GM12878 (cell line): ENCODE measurements around the gene APOBEC2. TPM values are rescaled to one million over a fixed set of nuclear protein-coding genes. Genes with fewer than 3 reads are reported as not detected.

ENCODE experiments used
- ASH2L ChIP-seq: fragments of 300-600, 200-600 bp; sonication (generic); IDR thresholded peaks from 2 replicates; pipeline ENCODE4 v1.6.1; 2017; ENCODE audit warnings: low read depth, mild to moderate bottlenecking, borderline replicate concordance
- CHD2 ChIP-seq: IDR thresholded peaks from 2 replicates; pipeline ENCODE4 v1.6.1; 2011; ENCODE audit warnings: low read depth, low read length, improper control_type of control experiment, borderline replicate concordance
- ETV6 ChIP-seq, 2 experiments: fragments of 450-650 bp in 1 of 2; IDR thresholded peaks in 1 of 2; conservative IDR thresholded peaks in 1 of 2; 2 replicates each; pipeline ENCODE4 v1.6.1; 2014; ENCODE audit warnings: antibody characterized with exemption in 1 of 2, borderline replicate concordance in 1 of 2, low read depth in 1 of 2, mild to moderate bottlenecking in 1 of 2, moderate library complexity in 1 of 2
- HCFC1 ChIP-seq: fragments of 150-350 bp; IDR thresholded peaks from 2 replicates; pipeline ENCODE4 v1.6.1; 2014; ENCODE audit warnings: low read length
- KDM1A ChIP-seq: fragments of 200-600 bp; sonication (generic); IDR thresholded peaks from 2 replicates; pipeline ENCODE4 v1.6.1; 2016; ENCODE audit warnings: borderline replicate concordance
- PAX5 ChIP-seq: IDR thresholded peaks from 2 replicates; pipeline ENCODE4 v1.6.1; 2011; ENCODE audit warnings: low read depth, low read length, borderline replicate concordance
- YY1 ChIP-seq: IDR thresholded peaks from 2 replicates; pipeline ENCODE4 v1.6.1; 2011; ENCODE audit warnings: low read depth, mild to moderate bottlenecking, low read length
- polyA plus RNA-seq, 11 experiments: library from polyadenylated mRNA; depleted of rRNA in 4 of 11; unstranded in 6 of 11; stranded (reverse) in 5 of 11; fragments of >200 nt; fragmentation: Nextera tagmentation in 4 of 11; fragmentation: Illumina TruSeq in 1 of 11; extraction: Ambion mirVana in 4 of 11; extraction: Trizol in 1 of 11; gene quantifications; 1 replicate in 1 of 11; 2 replicates in 10 of 11; pipeline versions ENCODE4 v1.2.1 to v1.2.3, GENCODE V29; 2011 to 2016; ENCODE audit warnings: inconsistent platforms in 2 of 11, missing spikeins in 2 of 11, low read depth in 1 of 11
- total RNA-seq, 4 experiments: library from RNA; depleted of rRNA in 3 of 4; stranded (reverse); fragments of >200 nt in 3 of 4; fragmentation: Illumina TruSeq in 1 of 4; extraction: Trizol in 1 of 4; gene quantifications; 2 replicates each; pipeline versions ENCODE4 v1.2.1 to v1.2.3, GENCODE V29; 2013 to 2021
- TF ChIP-seq, protein P1 (sequence below): IDR thresholded peaks from 2 replicates; pipeline ENCODE4 v1.6.1; 2012; ENCODE audit warnings: low read depth, low read length, improper control_type of control experiment
- TF ChIP-seq, protein P2 (sequence below): IDR thresholded peaks from 2 replicates; pipeline ENCODE4 v1.6.1; 2011; ENCODE audit warnings: mild to moderate bottlenecking, low read depth, low read length, moderate library complexity; ENCODE audit not compliant: insufficient replicate concordance
- TF ChIP-seq, protein P3 (sequence below), 3 experiments: IDR thresholded peaks in 2 of 3; conservative IDR thresholded peaks in 1 of 3; 2 replicates each; pipeline ENCODE4 v1.5.1; 2011; ENCODE audit warnings: low read depth in 3 of 3, low read length in 3 of 3, mild to moderate bottlenecking in 3 of 3, control low read depth in 2 of 3, moderate library complexity in 2 of 3, inconsistent platforms in 1 of 3, mixed read lengths in 1 of 3; ENCODE audit not compliant: control insufficient read depth in 2 of 3, insufficient read depth in 1 of 3; ENCODE audit errors: extremely low read depth in 1 of 3

The APOBEC2 gene
- total and polyA plus RNA-seq, 10 of the 15 experiments (the other 5 are each of a cell fraction or from before 2014, with no cell fraction given): 0.11 to 1.4 (median 0.87) TPM; not detected in 6

DNA sequence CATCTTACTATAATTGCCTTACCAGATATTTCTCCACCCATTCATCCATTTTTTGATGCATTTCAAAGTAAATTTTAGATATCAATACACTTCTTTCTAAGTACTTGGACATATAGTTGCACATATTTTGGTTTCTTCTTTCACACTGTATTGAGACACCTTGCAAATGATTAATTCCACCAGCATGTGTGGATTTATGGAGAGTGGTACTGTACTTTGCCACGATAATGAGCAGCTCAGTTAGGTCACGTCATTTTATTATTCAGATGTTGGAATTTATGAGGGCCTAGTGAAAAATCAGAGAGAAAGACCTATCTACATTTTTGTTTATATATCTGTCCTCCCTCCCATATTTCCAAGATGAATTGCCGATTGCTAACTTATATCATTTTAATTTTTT is 25.1 kb downstream of the APOBEC2 start (continued):
- TF ChIP-seq CHD2 (no peak), KDM1A (no peak), YY1 (no peak), PAX5 (no peak), HCFC1 (no peak), ASH2L (no peak), ETV6 (conservative IDR thresholded peaks at IDR 0.05 in 1 of 2, IDR thresholded peaks at IDR 0.05 in 1 of 2; ENCODE audit: borderline replicate concordance in 1 of 2, low read depth in 1 of 2) (no peak)
- TF ChIP-seq, protein P1, sequence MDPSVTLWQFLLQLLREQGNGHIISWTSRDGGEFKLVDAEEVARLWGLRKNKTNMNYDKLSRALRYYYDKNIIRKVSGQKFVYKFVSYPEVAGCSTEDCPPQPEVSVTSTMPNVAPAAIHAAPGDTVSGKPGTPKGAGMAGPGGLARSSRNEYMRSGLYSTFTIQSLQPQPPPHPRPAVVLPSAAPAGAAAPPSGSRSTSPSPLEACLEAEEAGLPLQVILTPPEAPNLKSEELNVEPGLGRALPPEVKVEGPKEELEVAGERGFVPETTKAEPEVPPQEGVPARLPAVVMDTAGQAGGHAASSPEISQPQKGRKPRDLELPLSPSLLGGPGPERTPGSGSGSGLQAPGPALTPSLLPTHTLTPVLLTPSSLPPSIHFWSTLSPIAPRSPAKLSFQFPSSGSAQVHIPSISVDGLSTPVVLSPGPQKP: no peak
- TF ChIP-seq, protein P2, sequence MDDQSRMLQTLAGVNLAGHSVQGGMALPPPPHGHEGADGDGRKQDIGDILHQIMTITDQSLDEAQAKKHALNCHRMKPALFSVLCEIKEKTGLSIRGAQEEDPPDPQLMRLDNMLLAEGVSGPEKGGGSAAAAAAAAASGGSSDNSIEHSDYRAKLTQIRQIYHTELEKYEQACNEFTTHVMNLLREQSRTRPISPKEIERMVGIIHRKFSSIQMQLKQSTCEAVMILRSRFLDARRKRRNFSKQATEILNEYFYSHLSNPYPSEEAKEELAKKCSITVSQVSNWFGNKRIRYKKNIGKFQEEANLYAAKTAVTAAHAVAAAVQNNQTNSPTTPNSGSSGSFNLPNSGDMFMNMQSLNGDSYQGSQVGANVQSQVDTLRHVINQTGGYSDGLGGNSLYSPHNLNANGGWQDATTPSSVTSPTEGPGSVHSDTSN: no peak
- TF ChIP-seq, protein P3, sequence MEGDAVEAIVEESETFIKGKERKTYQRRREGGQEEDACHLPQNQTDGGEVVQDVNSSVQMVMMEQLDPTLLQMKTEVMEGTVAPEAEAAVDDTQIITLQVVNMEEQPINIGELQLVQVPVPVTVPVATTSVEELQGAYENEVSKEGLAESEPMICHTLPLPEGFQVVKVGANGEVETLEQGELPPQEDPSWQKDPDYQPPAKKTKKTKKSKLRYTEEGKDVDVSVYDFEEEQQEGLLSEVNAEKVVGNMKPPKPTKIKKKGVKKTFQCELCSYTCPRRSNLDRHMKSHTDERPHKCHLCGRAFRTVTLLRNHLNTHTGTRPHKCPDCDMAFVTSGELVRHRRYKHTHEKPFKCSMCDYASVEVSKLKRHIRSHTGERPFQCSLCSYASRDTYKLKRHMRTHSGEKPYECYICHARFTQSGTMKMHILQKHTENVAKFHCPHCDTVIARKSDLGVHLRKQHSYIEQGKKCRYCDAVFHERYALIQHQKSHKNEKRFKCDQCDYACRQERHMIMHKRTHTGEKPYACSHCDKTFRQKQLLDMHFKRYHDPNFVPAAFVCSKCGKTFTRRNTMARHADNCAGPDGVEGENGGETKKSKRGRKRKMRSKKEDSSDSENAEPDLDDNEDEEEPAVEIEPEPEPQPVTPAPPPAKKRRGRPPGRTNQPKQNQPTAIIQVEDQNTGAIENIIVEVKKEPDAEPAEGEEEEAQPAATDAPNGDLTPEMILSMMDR (IDR thresholded peaks at IDR 0.05 in 2 of 3, conservative IDR thresholded peaks at IDR 0.05 in 1 of 3; ENCODE audit: control insufficient read depth in 2 of 3, extremely low read depth in 1 of 3, insufficient read depth in 1 of 3, low read depth in 3 of 3, low read length in 3 of 3): no peak
